Stimulated activated CD8-positive, alpha-beta memory T cell treated with anti-CD3 and anti-CD28 coated beads, Interleukin-2, amount 100 ng/mL, for 1 hour (primary cell): ENCODE data around the gene ALPG.
"Not testable (repeated sequence)": the region's sequence is repeated elsewhere in the genome, so short reads cannot be mapped to it uniquely, and the experiment has no call there.

Source experiments
- DNase-seq, 2 donors: peaks; one replicate each; pipeline ENCODE4 v3.0.0-alpha.2; 2020; ENCODE audit warnings: low read depth in 2 of 2

The ALPG gene

GRCh38 chr2:232406556-232407310, at the start of gene ALPG:
TSS of gene ALPG (plus strand) at chr2:232406844. CDS start at chr2:232406895, 51 bp downstream.
- DNase-seq: no peak

GRCh38 chr2:232361646-232362045, 45.0 kb upstream of the ALPG start:
- DNase-seq: no peak

- DNase-seq: no peak
Measured at GRCh38 chr2:232362174-232362900, 44.3 kb upstream of the ALPG start.

- not testable (repeated sequence) for DNase-seq
Measured at GRCh38 chr2:232363064-232363783, 43.4 kb upstream of the ALPG start.

- DNase-seq: no peak
Measured at GRCh38 chr2:232363784-232364615, 42.6 kb upstream of the ALPG start.

GRCh38 chr2:232364806-232365594, 41.6 kb upstream of the ALPG start:
- not testable (repeated sequence) for DNase-seq

GRCh38 chr2:232365621-232366321, 40.9 kb upstream of the ALPG start:
- no peak for DNase-seq

- DNase-seq: not testable (repeated sequence)
Measured at GRCh38 chr2:232366461-232366860, 40.2 kb upstream of the ALPG start.

- DNase-seq: no peak
Measured at GRCh38 chr2:232367016-232367415, 39.6 kb upstream of the ALPG start.

- DNase-seq: no peak
Measured at GRCh38 chr2:232367591-232368233, 38.9 kb upstream of the ALPG start.

- no peak for DNase-seq
Measured at GRCh38 chr2:232368311-232368731, 38.3 kb upstream of the ALPG start.

GRCh38 chr2:232369126-232369951, 37.3 kb upstream of the ALPG start:
- DNase-seq: no peak

- not testable (repeated sequence) for DNase-seq
Measured at GRCh38 chr2:232370007-232370406, 36.6 kb upstream of the ALPG start.

- DNase-seq: no peak
Measured at GRCh38 chr2:232372231-232373208, 34.1 kb upstream of the ALPG start.

- no peak for DNase-seq
Measured at GRCh38 chr2:232374356-232374755, 32.3 kb upstream of the ALPG start.

GRCh38 chr2:232375164-232375563, 31.5 kb upstream of the ALPG start:
- no peak for DNase-seq

- no peak for DNase-seq
Measured at GRCh38 chr2:232376260-232376659, 30.4 kb upstream of the ALPG start.
